ENCODE measurements around the gene NFATC2. TPM values are rescaled to one million over a fixed set of nuclear protein-coding genes. Genes with fewer than 3 reads are reported as not detected.
A peak's percentile ranks its signal among the peaks of the same experiment; 100 is the strongest.

NFATC2 gene
- total RNA-seq, 1 donor from 2014 or later, result 7.6 TPM

DNA sequence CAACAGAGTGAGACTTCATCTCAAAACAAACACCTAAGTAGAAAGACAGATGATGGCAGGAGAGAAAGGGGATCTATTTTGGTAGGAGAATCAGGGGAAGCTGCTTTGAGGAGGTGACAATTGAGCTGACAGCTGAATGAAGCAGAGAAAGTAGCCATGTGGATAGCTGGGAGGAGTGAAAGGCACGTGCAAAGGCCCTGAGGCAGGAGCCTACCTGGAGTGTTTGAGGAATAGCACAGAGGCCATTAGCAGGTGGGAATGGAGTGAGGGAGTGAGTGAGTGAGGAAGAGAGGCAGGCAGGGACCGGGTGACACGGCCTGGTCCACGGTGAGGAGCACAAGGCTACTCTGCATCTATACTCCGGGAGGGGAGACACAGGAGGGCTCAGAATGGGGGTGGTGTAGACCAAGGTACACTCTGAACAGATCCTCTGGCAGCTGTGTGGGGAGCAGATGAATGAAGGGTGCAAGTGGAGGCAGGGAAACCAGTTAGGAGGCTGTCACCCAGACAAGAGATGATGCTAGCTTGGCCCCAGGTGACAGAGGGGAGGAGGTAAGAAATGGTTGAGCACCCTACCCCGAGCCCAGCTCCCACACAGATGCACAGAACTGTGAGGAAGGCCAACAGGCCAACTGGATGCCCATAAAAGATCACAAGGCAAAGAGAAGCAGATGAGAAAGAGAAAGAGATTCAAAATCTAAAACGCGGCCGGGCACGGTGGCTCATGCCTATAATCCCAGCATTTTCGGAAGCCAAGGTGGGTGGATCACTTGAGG is 43.6 kb downstream of the NFATC2 start:
- TF ChIP-seq CTCF (IDR thresholded peaks at IDR 0.05), result no peak
- Histone ChIP-seq H3K27me3 (no peaks in the 10 kb centered on the region), H3K4me1 (peaks cover 39% of the 10 kb centered on the region), H3K4me3 (no peak overlapping the region), H3K36me3 (no peaks in the 10 kb centered on the region), H3K27ac (no peak overlapping the region), H3K9me3 (no peaks in the 10 kb centered on the region)
- intact Hi-C loops (cut with DNase I), result no loop called here
- no peak for ATAC-seq
- no peak for DNase-seq

DNA sequence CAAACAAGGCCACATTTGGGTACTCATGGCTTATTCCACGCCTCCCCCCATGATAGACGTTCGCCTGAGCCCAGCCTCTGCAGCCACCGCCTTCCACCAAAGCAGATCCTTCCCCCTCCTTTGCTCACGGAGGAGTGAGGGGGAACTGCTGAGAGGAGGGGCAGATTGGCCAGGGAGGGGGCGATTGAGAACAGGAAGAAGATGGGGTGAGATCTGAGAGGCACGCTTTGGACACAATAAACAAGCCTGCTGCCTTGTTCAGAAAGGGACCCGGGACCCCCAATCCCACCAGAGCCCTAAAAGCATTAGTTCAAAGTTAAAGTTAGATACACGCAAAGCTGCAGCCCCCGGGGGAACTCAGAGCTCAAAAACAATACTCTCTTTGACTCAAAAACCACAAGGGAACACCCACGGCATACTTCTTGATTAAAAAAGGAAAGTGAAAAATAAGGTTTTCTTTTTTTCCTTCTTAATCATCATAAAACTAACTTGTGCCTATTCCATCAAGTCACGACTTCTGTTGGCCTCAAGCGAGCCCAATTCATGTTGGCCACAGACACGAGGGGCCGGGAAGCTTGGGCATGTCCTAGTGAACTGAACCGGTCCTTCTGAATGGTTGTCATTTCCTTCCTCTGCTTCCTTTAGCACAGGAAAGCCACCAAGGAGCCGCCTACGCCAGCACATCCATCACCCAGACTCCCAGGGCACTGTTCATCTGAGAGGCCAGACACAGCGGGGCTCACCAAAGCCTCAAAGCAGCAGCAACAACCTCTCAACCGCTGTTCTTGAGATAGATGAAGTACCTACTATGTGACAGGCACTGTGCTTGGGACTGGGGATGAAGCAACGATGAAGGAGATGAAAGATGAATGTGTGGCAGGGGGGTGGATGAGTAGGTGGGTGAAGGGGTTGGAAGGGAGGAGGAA is 44.7 kb downstream of the NFATC2 start:
- no peak for DNase-seq
- Histone ChIP-seq H3K36me3 (no peaks in the 10 kb centered on the region), H3K27ac (no peak overlapping the region), H3K9me3 (no peaks in the 10 kb centered on the region), H3K4me3 (no peak overlapping the region), H3K4me1 (peaks cover 45% of the 10 kb centered on the region), H3K27me3 (no peaks in the 10 kb centered on the region)
- ATAC-seq, result peak; percentile 64
- TF ChIP-seq CTCF (IDR thresholded peaks at IDR 0.05), result no peak
- intact Hi-C loops (cut with DNase I), result no loop called here

GRCh38 chr20:51496964-51497363 is 45.6 kb downstream of the NFATC2 start:
- no peak for TF ChIP-seq CTCF (IDR thresholded peaks at IDR 0.05)
- Histone ChIP-seq H3K36me3 (no peaks in the 10 kb centered on the region), H3K4me1 (peaks cover 53% of the 10 kb centered on the region), H3K27ac (no peak overlapping the region), H3K27me3 (no peaks in the 10 kb centered on the region), H3K9me3 (no peaks in the 10 kb centered on the region), H3K4me3 (no peak overlapping the region)
- ATAC-seq (no peak), DNase-seq (no peak)
- intact Hi-C loops (cut with DNase I), result no loop called here

GRCh38 chr20:51495921-51496545 is 46.5 kb downstream of the NFATC2 start:
- Histone ChIP-seq H3K27ac (peak overlapping the region; percentile 30), H3K4me3 (no peak overlapping the region), H3K9me3 (no peaks in the 10 kb centered on the region), H3K27me3 (no peaks in the 10 kb centered on the region), H3K36me3 (no peaks in the 10 kb centered on the region), H3K4me1 (peaks cover 55% of the 10 kb centered on the region)
- ATAC-seq, result no peak
- intact Hi-C loops (cut with DNase I), result no loop called here
- no peak for DNase-seq
- no peak for TF ChIP-seq CTCF (IDR thresholded peaks at IDR 0.05)

DNA sequence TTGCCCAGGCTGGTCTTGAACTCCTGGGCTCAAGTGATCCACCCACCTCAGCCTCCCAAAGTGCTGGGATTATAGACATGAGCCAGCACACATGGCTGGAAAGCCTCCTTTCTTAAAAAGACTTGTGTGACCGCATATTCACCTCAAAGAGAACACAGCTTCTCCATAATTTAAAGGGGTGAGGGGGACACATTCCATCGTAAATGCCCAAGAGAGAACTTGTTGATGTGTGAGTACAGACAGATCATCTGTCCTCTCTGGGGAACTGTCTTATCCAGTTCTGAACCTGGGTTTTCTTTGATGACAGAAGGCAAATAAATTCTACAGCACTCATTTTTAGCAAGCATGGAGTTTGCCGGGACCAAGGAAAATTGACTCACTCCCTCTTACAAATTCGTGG is 47.2 kb downstream of the NFATC2 start:
- no peak overlapping the region for H3K4me3 ChIP-seq
- intact Hi-C loops (cut with DNase I), result no loop called here
- TF ChIP-seq CTCF (IDR thresholded peaks at IDR 0.05), result no peak
- no peak for DNase-seq
- H3K4me1 ChIP-seq, result peaks cover 55% of the 10 kb centered on the region
- no peak overlapping the region for H3K27ac ChIP-seq
- H3K27me3 ChIP-seq, result no peaks in the 10 kb centered on the region
- no peak for ATAC-seq
- H3K9me3 ChIP-seq, result no peaks in the 10 kb centered on the region
- H3K36me3 ChIP-seq, result no peaks in the 10 kb centered on the region

Measured in upper lobe of right lung (tissue), 1 donor.